ENCODE data around the gene GSTA5. TPM values are rescaled to one million over a fixed set of nuclear protein-coding genes. Genes with fewer than 3 reads are reported as not detected.
A peak's percentile ranks its signal among the peaks of the same experiment; 100 is the strongest.
"Not testable (repeated sequence)": the region's sequence is repeated elsewhere in the genome, so short reads cannot be mapped to it uniquely, and the experiment has no call there.

GSTA5 gene
- total and polyA plus RNA-seq, 7 experiments from 2014 or later, result not detected

DNA sequence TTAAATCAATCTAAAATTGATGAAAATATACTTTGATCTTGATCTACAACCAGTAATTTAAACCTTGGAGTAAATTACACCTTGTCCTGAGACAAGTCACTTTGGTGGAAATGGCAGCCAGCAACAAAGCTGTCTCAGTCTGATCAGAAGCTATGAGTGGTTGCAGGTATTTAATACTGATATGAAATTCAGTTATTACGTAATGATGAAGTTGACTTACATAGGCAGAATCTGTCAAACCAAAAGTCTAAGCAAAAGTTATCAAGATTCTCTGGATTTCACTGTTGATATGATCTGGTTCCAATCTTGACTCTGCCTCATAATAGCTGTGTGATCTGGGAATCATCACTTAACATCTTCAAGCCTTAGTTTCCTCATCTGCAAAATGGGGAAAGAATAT is 27.6 kb upstream of the GSTA5 start:
- H3K36me3 ChIP-seq (ENCODE audit: control insufficient read depth in 2 of 3, insufficient read depth in 3 of 3, low read length in 3 of 3), result no peaks in the 10 kb centered on the region
- H3K27ac ChIP-seq (ENCODE audit: low read depth, low read length), result no peak overlapping the region
- no peaks in the 10 kb centered on the region for H3K4me1 Mint-ChIP-seq
- H3K4me1 ChIP-seq (ENCODE audit: control insufficient read depth in 2 of 2, insufficient read depth in 2 of 2, low read length in 2 of 2), result no peaks in the 10 kb centered on the region
- H3K27me3 Mint-ChIP-seq, result peaks cover 0 to 24% (median 6%) of the 10 kb centered on the region in 5 donors
- POLR2A ChIA-PET, result no interaction called here
- no peaks in the 10 kb centered on the region for H3K9me3 ChIP-seq (ENCODE audit: control insufficient read depth in 2 of 3, low read length in 3 of 3)
- no peaks in the 10 kb centered on the region for H3K36me3 Mint-ChIP-seq
- no peak overlapping the region for H3K27ac Mint-ChIP-seq
- DNase-seq, result no peak
- H3K4me3 Mint-ChIP-seq, result no peak overlapping the region
- ATAC-seq, result no peak
- no peaks in the 10 kb centered on the region for H3K27me3 ChIP-seq (ENCODE audit: control insufficient read depth in 2 of 2, insufficient read depth in 2 of 2, low read length in 2 of 2)
- H3K9me3 Mint-ChIP-seq, result peaks cover 0 to 4% (median 0%) of the 10 kb centered on the region in 11 donors
- no peak overlapping the region for H3K4me3 ChIP-seq (ENCODE audit: low read length)
- CTCF ChIA-PET, result no interaction called here
- intact Hi-C loops (cut with micrococcal nuclease), result no loop called here

DNA sequence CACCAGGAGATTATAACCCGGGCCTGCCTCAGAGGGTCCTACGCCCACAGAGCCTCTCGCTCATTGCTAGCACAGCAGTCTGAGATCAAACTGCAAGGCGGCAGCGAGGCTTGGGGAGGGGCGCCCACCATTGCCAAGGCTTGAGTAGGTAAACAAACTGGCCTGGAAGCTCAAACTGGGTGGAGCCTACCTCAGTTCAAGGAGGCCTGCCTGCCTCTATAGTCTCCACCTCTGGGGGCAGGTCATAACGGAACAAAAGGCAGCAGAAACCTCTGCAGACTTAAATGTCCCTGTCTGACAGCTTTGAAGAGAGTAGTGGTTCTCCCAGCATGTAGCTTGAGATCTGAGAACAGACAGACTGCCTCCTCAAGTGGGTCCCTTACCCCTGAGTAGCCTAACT is 20.5 kb upstream of the GSTA5 start:
- H3K9me3 ChIP-seq (ENCODE audit: control insufficient read depth in 2 of 3, low read length in 3 of 3); H3K27me3 ChIP-seq (ENCODE audit: control insufficient read depth in 2 of 2, insufficient read depth in 2 of 2, low read length in 2 of 2); H3K36me3 Mint-ChIP-seq; ATAC-seq; DNase-seq; H3K27ac ChIP-seq (ENCODE audit: low read depth, low read length); H3K4me1 Mint-ChIP-seq; H3K36me3 ChIP-seq (ENCODE audit: control insufficient read depth in 2 of 3, insufficient read depth in 3 of 3, low read length in 3 of 3); H3K4me1 ChIP-seq (ENCODE audit: control insufficient read depth in 2 of 2, insufficient read depth in 2 of 2, low read length in 2 of 2); CTCF ChIA-PET; H3K4me3 ChIP-seq (ENCODE audit: low read length); H3K9me3 Mint-ChIP-seq; intact Hi-C loops (cut with micrococcal nuclease); H3K4me3 Mint-ChIP-seq; POLR2A ChIA-PET; H3K27ac Mint-ChIP-seq: not testable (repeated sequence)
- H3K27me3 Mint-ChIP-seq, result peaks cover 10 to 44% (median 22%) of the 10 kb centered on the region in 5 donors

DNA sequence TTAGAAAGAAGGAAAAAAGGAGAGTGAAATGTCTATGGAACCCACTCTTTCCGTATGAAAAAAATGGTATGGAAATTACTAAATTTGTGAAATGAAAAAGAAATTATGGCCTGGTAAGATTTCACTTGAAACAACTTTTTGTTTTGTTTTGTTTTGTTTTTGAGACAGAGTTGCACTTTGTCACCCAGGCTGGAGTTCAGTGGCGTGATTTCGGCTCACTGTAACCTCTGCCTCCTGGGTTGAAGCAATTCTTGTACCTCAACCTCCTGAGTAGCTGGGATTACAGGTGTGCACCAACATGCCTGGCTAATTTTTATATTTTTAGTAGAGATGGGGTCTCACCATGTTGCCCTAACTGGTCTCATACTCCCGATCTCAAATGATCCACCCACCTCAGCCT is 17.8 kb upstream of the GSTA5 start:
- peaks cover 0 to 8% of the 10 kb centered on the region in 2 donors for H3K27me3 ChIP-seq (ENCODE audit: control insufficient read depth in 2 of 2, insufficient read depth in 2 of 2, low read length in 2 of 2)
- DNase-seq (no peak), ATAC-seq (no peak)
- H3K4me1 ChIP-seq (ENCODE audit: control insufficient read depth in 2 of 2, insufficient read depth in 2 of 2, low read length in 2 of 2), result no peaks in the 10 kb centered on the region
- Mint-ChIP-seq H3K9me3 (peaks cover 0 to 4% (median 0%) of the 10 kb centered on the region in 11 donors), H3K27ac (no peak overlapping the region), H3K36me3 (peaks cover 0 to 3% (median 0%) of the 10 kb centered on the region in 5 donors), H3K4me3 (no peak overlapping the region), H3K4me1 (peaks cover 0 to 3% (median 0%) of the 10 kb centered on the region in 7 donors), H3K27me3 (peaks cover 26 to 60% (median 40%) of the 10 kb centered on the region in 5 donors)
- no peaks in the 10 kb centered on the region for H3K36me3 ChIP-seq (ENCODE audit: control insufficient read depth in 2 of 3, insufficient read depth in 3 of 3, low read length in 3 of 3)
- CTCF ChIA-PET, result no interaction called here
- H3K4me3 ChIP-seq (ENCODE audit: low read length), result no peak overlapping the region
- POLR2A ChIA-PET, result no interaction called here
- H3K27ac ChIP-seq (ENCODE audit: low read depth, low read length), result no peak overlapping the region
- H3K9me3 ChIP-seq (ENCODE audit: control insufficient read depth in 2 of 3, low read length in 3 of 3), result no peaks in the 10 kb centered on the region
- intact Hi-C loops (cut with micrococcal nuclease), result no loop called here

DNA sequence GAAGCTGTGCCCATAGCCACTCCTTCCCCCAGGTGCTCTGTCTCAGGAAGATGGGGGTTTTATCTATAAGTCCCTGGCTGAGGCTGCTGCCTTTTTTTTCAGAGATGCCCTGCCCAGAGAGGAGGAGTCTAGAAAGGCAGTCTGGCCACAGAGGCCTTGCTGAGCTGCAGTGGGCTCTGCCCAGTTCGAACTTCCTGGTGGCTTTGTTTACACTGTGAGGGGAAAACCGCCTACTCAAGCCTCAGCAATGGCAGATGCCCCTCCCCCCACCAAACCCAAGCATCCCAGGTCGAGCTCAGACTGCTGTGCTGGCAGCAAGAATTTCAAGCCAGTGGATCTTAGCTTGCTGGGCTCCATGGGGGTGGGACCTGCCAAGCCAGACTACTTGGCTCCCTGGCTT is 15.5 kb upstream of the GSTA5 start:
- POLR2A ChIA-PET; intact Hi-C loops (cut with micrococcal nuclease); H3K4me1 ChIP-seq (ENCODE audit: control insufficient read depth in 2 of 2, insufficient read depth in 2 of 2, low read length in 2 of 2): not testable (repeated sequence)

DNA sequence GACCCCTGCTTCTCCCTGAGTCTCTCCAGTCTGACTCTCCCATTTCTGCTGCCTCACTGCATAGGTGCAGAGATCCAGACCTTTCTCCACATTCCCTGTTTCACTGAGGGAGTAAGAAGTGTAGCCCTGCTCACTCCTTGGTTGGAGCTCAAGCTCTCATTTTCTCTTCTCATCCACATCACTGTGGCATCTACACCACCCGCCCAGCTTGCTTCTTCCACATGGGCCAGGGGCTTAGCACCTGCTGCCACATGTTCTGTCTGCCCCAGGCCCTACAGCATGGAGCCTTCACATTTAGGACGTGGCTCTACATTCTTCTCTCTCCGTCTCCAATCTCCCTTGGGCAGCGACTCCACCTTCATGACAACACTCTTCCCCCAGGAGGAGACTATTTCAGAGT is 8.5 kb upstream of the GSTA5 start:
- ChIA-PET CTCF (no interaction called here), POLR2A (no interaction called here)
- intact Hi-C loops (cut with micrococcal nuclease), result no loop called here
- peaks cover 21 to 44% (median 29%) of the 10 kb centered on the region in 5 donors for H3K27me3 Mint-ChIP-seq
- no peaks in the 10 kb centered on the region for H3K9me3 ChIP-seq (ENCODE audit: control insufficient read depth in 2 of 3, low read length in 3 of 3)
- peaks cover 0 to 3% (median 0%) of the 10 kb centered on the region in 7 donors for H3K4me1 Mint-ChIP-seq
- H3K9me3 Mint-ChIP-seq, result peaks cover 0 to 8% (median 2%) of the 10 kb centered on the region in 11 donors
- peaks cover 0 to 6% (median 0%) of the 10 kb centered on the region in 5 donors for H3K36me3 Mint-ChIP-seq
- H3K27ac ChIP-seq (ENCODE audit: low read depth, low read length), result no peak overlapping the region
- DNase-seq (no peak), ATAC-seq (no peak)
- H3K4me3 ChIP-seq (ENCODE audit: low read length), result no peak overlapping the region
- no peaks in the 10 kb centered on the region for H3K4me1 ChIP-seq (ENCODE audit: control insufficient read depth in 2 of 2, insufficient read depth in 2 of 2, low read length in 2 of 2)
- no peaks in the 10 kb centered on the region for H3K27me3 ChIP-seq (ENCODE audit: control insufficient read depth in 2 of 2, insufficient read depth in 2 of 2, low read length in 2 of 2)
- peak overlapping the region in 1 of 9 donors; percentile 37 for H3K27ac Mint-ChIP-seq
- no peaks in the 10 kb centered on the region for H3K36me3 ChIP-seq (ENCODE audit: control insufficient read depth in 2 of 3, insufficient read depth in 3 of 3, low read length in 3 of 3)
- H3K4me3 Mint-ChIP-seq, result no peak overlapping the region

More for the DNA sequence above, 15.5 kb upstream of the GSTA5 start:
- ATAC-seq; H3K27ac ChIP-seq (ENCODE audit: low read depth, low read length); H3K36me3 Mint-ChIP-seq; H3K36me3 ChIP-seq (ENCODE audit: control insufficient read depth in 2 of 3, insufficient read depth in 3 of 3, low read length in 3 of 3); H3K9me3 ChIP-seq (ENCODE audit: control insufficient read depth in 2 of 3, low read length in 3 of 3); H3K9me3 Mint-ChIP-seq; DNase-seq; H3K4me3 ChIP-seq (ENCODE audit: low read length); H3K27ac Mint-ChIP-seq; H3K4me1 Mint-ChIP-seq; H3K4me3 Mint-ChIP-seq; H3K27me3 ChIP-seq (ENCODE audit: control insufficient read depth in 2 of 2, insufficient read depth in 2 of 2, low read length in 2 of 2): not testable (repeated sequence)
- H3K27me3 Mint-ChIP-seq, result peaks cover 40 to 61% (median 53%) of the 10 kb centered on the region in 5 donors
- CTCF ChIA-PET, result interaction anchor here (0.6 kb wide), 1 partner anchor 21 kb away, joined by 3 read pairs; no protein-coding TSS in a partner anchor

DNA sequence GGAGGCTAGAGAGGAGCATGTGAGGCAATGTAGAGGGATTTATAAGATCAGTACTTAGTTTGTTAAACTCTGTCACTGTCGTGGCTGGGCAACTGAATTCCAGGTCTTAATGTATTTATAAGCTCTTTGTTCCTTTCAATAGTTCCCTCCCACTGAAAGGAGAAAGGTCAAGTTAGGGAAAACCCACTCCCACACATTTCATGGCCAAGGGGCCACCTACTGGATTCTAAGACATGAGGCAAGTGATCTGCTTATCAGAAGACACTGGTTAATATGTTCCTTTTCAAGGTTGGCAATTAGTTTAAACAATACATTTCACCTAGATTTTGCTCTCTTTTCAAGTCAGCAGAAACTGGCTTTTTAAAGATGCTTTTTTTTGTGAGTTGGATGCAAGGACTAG is 5.4 kb upstream of the GSTA5 start:
- Histone ChIP-seq H3K27ac (ENCODE audit: low read depth, low read length) (no peak overlapping the region), H3K9me3 (ENCODE audit: control insufficient read depth in 2 of 3, low read length in 3 of 3) (no peaks in the 10 kb centered on the region), H3K36me3 (ENCODE audit: control insufficient read depth in 2 of 3, insufficient read depth in 3 of 3, low read length in 3 of 3) (no peaks in the 10 kb centered on the region), H3K4me1 (ENCODE audit: control insufficient read depth in 2 of 2, insufficient read depth in 2 of 2, low read length in 2 of 2) (no peaks in the 10 kb centered on the region), H3K4me3 (ENCODE audit: low read length) (no peak overlapping the region), H3K27me3 (ENCODE audit: control insufficient read depth in 2 of 2, insufficient read depth in 2 of 2, low read length in 2 of 2) (no peaks in the 10 kb centered on the region)
- CTCF ChIA-PET, result no interaction called here
- no peak for ATAC-seq
- peaks cover 0 to 8% (median 2%) of the 10 kb centered on the region in 11 donors for H3K9me3 Mint-ChIP-seq
- H3K4me3 Mint-ChIP-seq, result no peak overlapping the region
- peaks cover 9 to 24% (median 14%) of the 10 kb centered on the region in 5 donors for H3K27me3 Mint-ChIP-seq
- H3K36me3 Mint-ChIP-seq, result peaks cover 0 to 6% (median 0%) of the 10 kb centered on the region in 5 donors
- no peak for DNase-seq
- H3K27ac Mint-ChIP-seq, result peak overlapping the region in 1 of 9 donors; percentile 15
- H3K4me1 Mint-ChIP-seq, result no peaks in the 10 kb centered on the region
- intact Hi-C loops (cut with micrococcal nuclease), result no loop called here
- POLR2A ChIA-PET, result no interaction called here

DNA sequence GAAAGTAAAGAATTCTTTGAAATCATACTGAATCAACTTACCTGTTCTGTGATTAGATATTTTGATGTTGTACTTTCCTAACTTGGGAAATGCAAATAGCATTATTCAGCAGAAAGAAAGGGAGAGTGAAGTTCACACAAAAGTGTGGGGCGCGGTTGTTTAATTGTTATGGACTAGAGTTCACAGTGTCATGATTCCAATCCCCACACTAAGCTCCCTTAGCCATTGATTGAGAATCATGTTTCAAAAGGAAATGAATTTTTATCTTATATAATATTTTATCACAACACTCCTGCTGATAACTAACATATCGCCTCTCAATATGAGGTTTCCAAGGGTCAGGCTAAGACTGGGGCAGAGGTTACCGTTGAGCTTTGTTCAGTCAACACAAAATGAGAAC is 3.0 kb upstream of the GSTA5 start:
- DNase-seq, result no peak
- no peak overlapping the region for H3K4me3 ChIP-seq (ENCODE audit: low read length)
- H3K27me3 Mint-ChIP-seq, result peaks cover 11 to 25% (median 23%) of the 10 kb centered on the region in 5 donors
- peaks cover 0 to 4% (median 0%) of the 10 kb centered on the region in 11 donors for H3K9me3 Mint-ChIP-seq
- no peaks in the 10 kb centered on the region for H3K36me3 ChIP-seq (ENCODE audit: control insufficient read depth in 2 of 3, insufficient read depth in 3 of 3, low read length in 3 of 3)
- H3K36me3 Mint-ChIP-seq, result peaks cover 0 to 6% (median 0%) of the 10 kb centered on the region in 5 donors
- ChIA-PET POLR2A (no interaction called here), CTCF (no interaction called here)
- H3K27me3 ChIP-seq (ENCODE audit: control insufficient read depth in 2 of 2, insufficient read depth in 2 of 2, low read length in 2 of 2), result no peaks in the 10 kb centered on the region
- H3K4me1 ChIP-seq (ENCODE audit: control insufficient read depth in 2 of 2, insufficient read depth in 2 of 2, low read length in 2 of 2), result no peaks in the 10 kb centered on the region
- ATAC-seq, result no peak
- H3K27ac Mint-ChIP-seq, result peak overlapping the region in 1 of 9 donors; percentile 43
- intact Hi-C loops (cut with micrococcal nuclease), result no loop called here
- H3K27ac ChIP-seq (ENCODE audit: low read depth, low read length), result no peak overlapping the region
- H3K4me1 Mint-ChIP-seq, result peaks cover 0 to 6% (median 0%) of the 10 kb centered on the region in 7 donors
- no peak overlapping the region for H3K4me3 Mint-ChIP-seq
- no peaks in the 10 kb centered on the region for H3K9me3 ChIP-seq (ENCODE audit: control insufficient read depth in 2 of 3, low read length in 3 of 3)
